ENCODE measurements around the gene SOX13.

SOX13 gene

GRCh38 chr1:204116539-204116938, 43.6 kb downstream of the SOX13 start:
- Histone ChIP-seq H3K9ac (no peak overlapping the region), H2AFZ (ENCODE audit: low read depth) (no peak overlapping the region), H3K27ac (no peak overlapping the region), H3K27me3 (ENCODE audit: insufficient read depth, low read depth) (no peaks in the 10 kb centered on the region), H3K36me3 (ENCODE audit: insufficient read depth) (no peaks in the 10 kb centered on the region), H3K4me2 (no peak overlapping the region), H3K4me3 (IDR thresholded peaks at IDR 0.05; ENCODE audit: insufficient read depth, low read depth, low read length) (no peak overlapping the region), H3K79me2 (ENCODE audit: insufficient read depth, low read depth) (no peaks in the 10 kb centered on the region), H4K20me1 (ENCODE audit: insufficient read depth) (no peaks in the 10 kb centered on the region), H3K4me1 (ENCODE audit: low read depth, poor library complexity, severe bottlenecking) (no peaks in the 10 kb centered on the region)
- no peak for TF ChIP-seq CTCF (conservative IDR thresholded peaks at IDR 0.05; ENCODE audit: low read depth, low read length)

DNA sequence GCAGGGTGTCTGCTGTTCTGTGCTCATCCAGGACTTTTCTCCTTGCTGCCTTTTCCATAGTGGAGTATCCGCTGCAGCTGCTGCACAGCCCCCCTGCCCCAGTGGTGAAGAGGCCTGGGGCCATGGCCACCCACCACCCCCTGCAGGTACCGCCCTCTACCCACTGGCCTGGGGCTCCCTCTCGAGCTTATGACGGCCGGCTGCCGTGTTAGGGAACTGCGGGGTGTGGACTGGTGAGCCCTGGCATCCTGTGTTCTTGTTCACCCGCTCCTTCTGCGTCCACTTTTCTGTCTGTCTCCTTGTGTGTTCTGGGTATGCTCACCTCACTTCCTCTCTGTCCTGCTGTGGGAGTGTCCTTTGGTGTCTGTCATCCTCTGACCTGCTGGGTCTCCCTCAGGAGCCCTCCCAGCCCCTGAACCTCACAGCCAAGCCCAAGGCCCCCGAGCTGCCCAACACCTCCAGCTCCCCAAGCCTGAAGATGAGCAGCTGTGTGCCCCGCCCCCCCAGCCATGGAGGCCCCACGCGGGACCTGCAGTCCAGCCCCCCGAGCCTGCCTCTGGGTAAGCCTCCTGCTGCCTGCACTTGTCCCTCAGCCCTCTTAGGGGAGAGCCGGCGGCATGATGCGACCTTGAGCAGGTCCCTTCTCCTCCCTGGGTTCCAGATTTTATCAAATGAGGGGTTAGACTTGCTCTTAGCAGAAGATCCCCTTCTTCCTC, 49.1 kb downstream of the SOX13 start:
- Histone ChIP-seq H2AFZ (ENCODE audit: low read depth) (no peak overlapping the region), H4K20me1 (ENCODE audit: insufficient read depth) (no peaks in the 10 kb centered on the region), H3K4me3 (IDR thresholded peaks at IDR 0.05; ENCODE audit: insufficient read depth, low read depth, low read length) (no peak overlapping the region), H3K4me2 (no peak overlapping the region), H3K36me3 (ENCODE audit: insufficient read depth) (no peaks in the 10 kb centered on the region), H3K4me1 (ENCODE audit: low read depth, poor library complexity, severe bottlenecking) (no peaks in the 10 kb centered on the region), H3K79me2 (ENCODE audit: insufficient read depth, low read depth) (no peaks in the 10 kb centered on the region), H3K9ac (no peak overlapping the region), H3K27me3 (ENCODE audit: insufficient read depth, low read depth) (no peaks in the 10 kb centered on the region), H3K27ac (no peak overlapping the region)
- TF ChIP-seq CTCF (conservative IDR thresholded peaks at IDR 0.05; ENCODE audit: low read depth, low read length), result no peak

- H3K4me3 ChIP-seq (IDR thresholded peaks at IDR 0.05; ENCODE audit: insufficient read depth, low read depth, low read length), result no peak overlapping the region
- H3K4me2 ChIP-seq, result no peak overlapping the region
- H3K36me3 ChIP-seq (ENCODE audit: insufficient read depth), result no peaks in the 10 kb centered on the region
- H3K27ac ChIP-seq, result no peak overlapping the region
- H3K79me2 ChIP-seq (ENCODE audit: insufficient read depth, low read depth), result no peaks in the 10 kb centered on the region
- 0 out of 2 replicates have a peak, but pooled peaks have one; percentile 30 for TF ChIP-seq CTCF (conservative IDR thresholded peaks at IDR 0.05; ENCODE audit: low read depth, low read length)
- no peaks in the 10 kb centered on the region for H3K4me1 ChIP-seq (ENCODE audit: low read depth, poor library complexity, severe bottlenecking)
- H2AFZ ChIP-seq (ENCODE audit: low read depth), result no peak overlapping the region
- H4K20me1 ChIP-seq (ENCODE audit: insufficient read depth), result no peaks in the 10 kb centered on the region
- H3K27me3 ChIP-seq (ENCODE audit: insufficient read depth, low read depth), result no peaks in the 10 kb centered on the region
- H3K9ac ChIP-seq, result no peak overlapping the region
Measured at GRCh38 chr1:204123376-204123775, 50.5 kb downstream of the SOX13 start.

DNA sequence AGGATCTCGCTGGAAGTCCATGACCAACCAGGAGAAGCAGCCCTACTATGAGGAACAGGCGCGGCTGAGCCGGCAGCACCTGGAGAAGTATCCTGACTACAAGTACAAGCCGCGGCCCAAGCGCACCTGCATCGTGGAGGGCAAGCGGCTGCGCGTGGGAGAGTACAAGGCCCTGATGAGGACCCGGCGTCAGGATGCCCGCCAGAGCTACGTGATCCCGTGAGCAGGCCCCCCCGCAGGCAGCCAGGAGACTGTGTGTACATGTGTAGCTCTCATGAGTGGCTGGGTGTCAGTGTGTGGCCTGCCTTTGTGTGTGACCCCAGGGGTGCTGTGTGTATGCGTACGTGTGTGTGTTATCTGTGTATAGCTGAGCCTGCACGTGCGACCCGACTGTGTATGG, 51.7 kb downstream of the SOX13 start:
- H3K27me3 ChIP-seq (ENCODE audit: insufficient read depth, low read depth), result no peaks in the 10 kb centered on the region
- H3K4me1 ChIP-seq (ENCODE audit: low read depth, poor library complexity, severe bottlenecking), result peaks cover 3% of the 10 kb centered on the region
- H3K79me2 ChIP-seq (ENCODE audit: insufficient read depth, low read depth), result no peaks in the 10 kb centered on the region
- H3K4me3 ChIP-seq (IDR thresholded peaks at IDR 0.05; ENCODE audit: insufficient read depth, low read depth, low read length), result no peak overlapping the region
- no peaks in the 10 kb centered on the region for H4K20me1 ChIP-seq (ENCODE audit: insufficient read depth)
- H3K4me2 ChIP-seq, result no peak overlapping the region
- H3K27ac ChIP-seq, result no peak overlapping the region
- H3K9ac ChIP-seq, result no peak overlapping the region
- no peak overlapping the region for H2AFZ ChIP-seq (ENCODE audit: low read depth)
- no peaks in the 10 kb centered on the region for H3K36me3 ChIP-seq (ENCODE audit: insufficient read depth)
- TF ChIP-seq CTCF (conservative IDR thresholded peaks at IDR 0.05; ENCODE audit: low read depth, low read length), result no peak
